DLD1 (cell line): ENCODE results near the gene ARMC2.
"Not testable (repeated sequence)": the region's sequence is repeated elsewhere in the genome, so short reads cannot be mapped to it uniquely, and the experiment has no call there.

ENCODE experiments used
- in situ Hi-C: cut with HindIII; loops from 2 replicates; pipeline ENCODE4 v1.10.0; 2017; ENCODE audit warnings: low sequenced_read_pairs

The ARMC2 gene

GRCh38 chr6:108866798-108867197, 18.6 kb downstream of the ARMC2 start:
- in situ Hi-C loops, result no loop called here

DNA sequence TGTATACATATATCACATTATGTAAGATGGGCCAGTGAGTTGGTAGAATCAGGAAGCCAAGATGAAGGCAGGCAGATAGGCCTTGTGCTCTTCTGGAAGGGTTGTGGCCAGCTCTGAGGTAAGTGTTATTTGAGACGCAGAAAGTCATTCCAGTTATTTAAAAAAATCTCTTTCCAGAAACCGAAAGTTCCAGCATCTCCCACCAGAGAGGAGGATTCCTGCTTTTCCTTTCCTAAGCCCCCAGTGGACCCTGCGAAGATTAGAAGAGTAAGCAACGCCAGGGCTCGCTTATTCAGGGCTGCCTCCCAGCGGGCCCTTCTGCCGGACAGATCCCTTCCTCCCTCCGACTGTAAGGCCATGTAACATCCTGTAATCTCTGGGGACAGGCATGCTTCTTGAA, 20.4 kb downstream of the ARMC2 start:
- in situ Hi-C loops, result no loop called here

- in situ Hi-C loops, result no loop called here
Measured at GRCh38 chr6:108869876-108870275, 21.7 kb downstream of the ARMC2 start.

DNA sequence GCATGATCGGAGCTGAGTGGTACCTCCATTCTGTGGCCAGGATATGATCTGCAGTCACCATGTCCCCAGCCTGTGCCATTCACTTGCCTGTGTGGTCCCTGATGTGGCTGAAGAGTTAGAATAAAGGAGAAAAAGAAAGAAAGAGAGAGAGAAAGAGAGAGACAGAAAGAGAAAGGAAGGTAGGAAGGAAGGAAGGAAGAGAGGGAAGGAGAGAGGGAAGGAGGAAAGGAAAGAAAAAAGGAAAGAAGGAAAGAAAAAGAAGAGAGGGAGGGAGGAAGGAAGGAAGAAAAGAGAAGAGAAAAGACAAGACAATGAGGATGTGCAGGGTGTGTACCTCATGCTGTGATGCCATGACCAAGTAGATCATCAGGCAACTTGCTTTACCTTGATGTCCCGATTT, 22.1 kb downstream of the ARMC2 start:
- in situ Hi-C loops, result no loop called here

GRCh38 chr6:108872141-108872557, 23.9 kb downstream of the ARMC2 start:
- in situ Hi-C loops, result no loop called here

DNA sequence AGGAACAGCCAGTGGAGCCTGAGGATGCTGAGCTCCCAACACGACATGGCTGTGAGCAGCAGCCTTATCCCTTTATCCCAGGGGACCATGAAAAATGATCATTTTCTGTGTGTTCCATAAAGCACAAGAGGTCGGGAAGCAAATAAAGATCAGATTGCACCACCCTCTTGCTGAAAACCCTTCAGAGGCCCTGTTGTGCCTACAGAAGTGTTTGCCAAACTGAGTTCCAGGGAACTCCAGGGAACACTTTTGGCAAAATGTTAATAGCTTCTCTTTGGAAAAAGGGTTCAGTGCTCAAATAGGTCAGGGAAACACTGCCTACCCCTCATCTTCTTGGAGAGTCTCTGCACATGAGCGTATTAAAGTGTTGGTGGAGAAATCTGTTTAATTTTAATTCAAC, 24.4 kb downstream of the ARMC2 start:
- in situ Hi-C loops, result no loop called here

GRCh38 chr6:108873251-108873650, 25.0 kb downstream of the ARMC2 start:
- in situ Hi-C loops, result no loop called here

GRCh38 chr6:108873971-108874370, 25.7 kb downstream of the ARMC2 start:
- in situ Hi-C loops, result no loop called here

DNA sequence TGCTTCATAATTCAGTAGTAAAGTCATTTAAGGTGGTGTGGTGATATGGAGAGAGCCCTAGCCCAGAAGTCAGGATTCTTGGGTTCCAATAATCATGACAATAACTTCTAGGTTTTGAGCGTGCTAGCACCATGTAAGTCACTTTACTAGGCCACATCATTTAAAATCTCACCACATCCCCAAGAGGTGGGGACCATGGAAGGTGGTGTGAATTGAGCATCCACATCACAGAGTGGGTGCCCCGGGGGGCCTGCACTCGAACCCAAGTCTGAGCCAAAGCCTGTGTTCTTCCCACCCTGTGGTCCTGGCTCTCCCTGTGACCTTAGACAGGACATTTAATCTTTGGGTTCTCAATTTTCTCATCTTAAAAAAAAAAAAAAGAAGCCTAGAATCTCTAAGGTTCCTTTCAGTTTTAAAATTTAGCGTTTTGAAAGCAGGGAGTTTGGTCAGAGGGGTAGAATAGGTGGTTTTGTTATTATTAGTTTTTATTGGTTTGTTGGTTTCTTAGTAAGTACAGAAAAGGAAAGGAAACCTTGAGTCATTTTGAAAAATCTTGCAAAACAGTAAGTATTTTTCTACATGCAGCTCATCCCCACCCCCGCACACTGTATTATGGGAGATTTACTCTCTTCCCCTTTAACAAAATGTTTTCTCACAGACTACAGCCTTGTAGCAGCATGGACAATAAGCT, 26.4 kb downstream of the ARMC2 start:
- in situ Hi-C loops, result no loop called here

- in situ Hi-C loops, result no loop called here
Measured at GRCh38 chr6:108875161-108875555, 26.9 kb downstream of the ARMC2 start.

- in situ Hi-C loops, result no loop called here
Measured at GRCh38 chr6:108877046-108877751, 29.0 kb downstream of the ARMC2 start.

DNA sequence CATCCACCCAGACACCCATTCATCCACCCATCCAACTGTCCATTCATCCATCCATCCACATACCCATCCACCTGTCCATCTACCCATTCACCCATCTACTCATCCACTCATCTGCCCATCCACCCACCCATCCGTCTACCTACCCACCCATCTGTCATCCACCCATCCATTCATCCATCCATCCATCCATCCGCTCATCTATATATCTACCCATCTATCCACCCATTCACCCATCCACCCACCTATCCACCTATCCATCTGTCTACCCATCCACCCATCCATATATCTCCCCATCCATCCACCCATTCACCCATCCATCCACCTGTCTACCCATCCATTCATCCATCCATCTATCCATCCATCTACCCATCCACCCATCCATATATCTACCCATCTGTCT, 30.7 kb downstream of the ARMC2 start:
- in situ Hi-C loops, result no loop called here

GRCh38 chr6:108883172-108883571, 35.0 kb downstream of the ARMC2 start:
- in situ Hi-C loops, result no loop called here

DNA sequence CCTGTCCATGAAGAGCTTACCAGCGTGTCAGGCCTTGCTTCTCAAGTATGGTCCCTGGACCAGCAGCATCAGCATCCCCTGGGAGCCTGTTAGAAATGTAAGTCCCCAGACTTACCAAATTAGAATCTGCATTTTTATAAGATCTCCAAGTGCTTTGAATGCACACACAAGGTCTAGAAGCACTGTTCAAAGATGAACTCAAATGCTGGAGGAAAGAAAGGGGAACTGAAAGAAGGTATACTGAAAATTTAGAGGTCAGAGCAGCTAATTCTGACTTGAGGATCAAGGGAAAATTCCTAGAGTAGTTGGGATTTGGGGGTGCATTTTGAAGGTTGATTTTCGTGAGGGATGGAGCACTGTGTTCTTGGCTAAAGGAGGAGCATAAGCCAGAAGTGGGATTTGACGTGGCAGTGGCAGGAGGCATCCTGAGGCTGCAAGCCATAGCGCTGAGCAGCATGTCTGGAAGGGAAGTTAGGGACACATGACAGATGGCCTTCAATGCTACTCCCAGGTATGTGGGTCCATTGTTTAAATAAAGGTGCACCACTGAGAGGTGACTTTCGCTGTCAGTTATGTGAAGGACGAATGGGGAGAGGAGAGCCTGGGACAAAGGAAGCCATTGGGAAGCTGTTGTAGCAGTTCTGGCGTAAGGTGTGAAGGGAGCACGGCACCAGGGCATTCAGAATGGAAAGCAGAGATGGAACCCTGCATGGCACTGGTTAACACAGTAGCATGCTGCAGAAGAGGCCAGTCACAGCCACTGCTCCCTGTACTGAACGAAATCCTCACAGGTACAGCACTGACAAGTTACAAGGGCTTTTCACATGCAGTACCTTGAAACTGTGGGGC, 36.2 kb downstream of the ARMC2 start:
- in situ Hi-C loops, result no loop called here

DNA sequence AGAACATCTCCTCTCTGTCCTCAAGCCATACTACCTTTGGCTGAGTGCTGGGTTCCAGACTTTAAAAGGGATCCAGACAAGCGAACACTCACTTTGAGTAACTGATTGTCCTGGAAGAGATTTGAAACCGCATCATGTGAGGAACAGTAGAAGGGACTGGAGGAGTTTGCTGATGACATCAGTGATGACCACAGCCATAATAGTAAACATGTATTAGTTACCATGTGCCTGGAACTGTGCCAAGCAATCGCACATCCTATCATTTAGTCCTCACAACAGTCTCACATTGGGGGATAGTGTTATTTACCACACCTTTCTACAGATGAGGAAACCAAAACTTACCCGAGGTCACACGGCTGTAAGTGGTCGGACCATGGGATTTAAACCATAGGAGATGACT, 39.8 kb downstream of the ARMC2 start:
- in situ Hi-C loops, result no loop called here

GRCh38 chr6:108888745-108889144, 40.5 kb downstream of the ARMC2 start:
- in situ Hi-C loops, result no loop called here

GRCh38 chr6:108890898-108891297, 42.7 kb downstream of the ARMC2 start:
- in situ Hi-C loops, result not testable (repeated sequence)

- in situ Hi-C loops, result no loop called here
Measured at GRCh38 chr6:108895571-108895970, 47.3 kb downstream of the ARMC2 start.

DNA sequence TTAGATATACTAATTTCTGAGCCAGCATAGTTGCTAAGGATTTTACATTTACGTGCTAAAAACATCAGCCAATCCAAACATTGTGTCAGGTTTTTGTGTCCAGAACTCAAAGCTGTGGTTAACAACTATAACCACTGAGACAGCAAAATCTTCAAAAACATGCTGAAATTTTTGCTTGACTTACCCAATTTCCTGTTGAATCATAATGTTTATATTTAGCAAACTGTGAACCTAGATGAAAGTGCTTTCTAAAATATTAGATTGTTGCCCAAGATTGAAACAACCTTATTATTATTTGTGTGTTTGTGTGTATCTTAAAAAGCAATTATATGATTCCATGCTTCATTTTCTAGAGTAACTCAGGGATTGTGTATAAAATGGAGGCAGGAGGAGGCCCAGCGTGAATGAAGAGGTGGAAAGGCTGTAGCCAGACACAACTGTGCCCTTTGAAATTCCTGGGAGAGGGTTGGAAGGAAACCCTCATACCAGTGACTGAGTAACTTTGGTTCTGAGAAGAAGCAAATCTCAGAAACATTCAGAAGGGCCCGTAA, 48.0 kb downstream of the ARMC2 start:
- in situ Hi-C loops, result no loop called here

GRCh38 chr6:108897371-108897770, 49.1 kb downstream of the ARMC2 start:
- in situ Hi-C loops, result no loop called here

- in situ Hi-C loops, result no loop called here
Measured at GRCh38 chr6:108902382-108902792, 54.2 kb downstream of the ARMC2 start.
